Endodermal cell (in vitro differentiated cells): ENCODE measurements around the gene PARPBP. TPM values are rescaled to one million over a fixed set of nuclear protein-coding genes. Genes with fewer than 3 reads are reported as not detected.

Experiments
- DNase-seq: peaks from one replicate; pipeline ENCODE4 v3.0.0-alpha.2; 2017
- H3K27ac ChIP-seq: 2 replicates; pipeline ENCODE4 v1.5.1; 2013; ENCODE audit warnings: mild to moderate bottlenecking, low read depth, low read length, moderate library complexity
- H3K27me3 ChIP-seq: 2 replicates; pipeline ENCODE4 v1.6.1; 2013; ENCODE audit warnings: mild to moderate bottlenecking, low read length, moderate library complexity; ENCODE audit not compliant: insufficient read depth, control insufficient read depth, poor library complexity, severe bottlenecking
- H3K36me3 ChIP-seq: 2 replicates; pipeline ENCODE4 v1.7.0; 2013; ENCODE audit warnings: mild to moderate bottlenecking, low read length, moderate library complexity; ENCODE audit not compliant: control insufficient read depth, insufficient read depth
- H3K4me1 ChIP-seq: one replicate; pipeline ENCODE4 v1.7.0; 2013; ENCODE audit warnings: low read length; ENCODE audit not compliant: control insufficient read depth, insufficient read depth
- H3K4me3 ChIP-seq: 2 replicates; pipeline ENCODE4 v1.5.1; 2013; ENCODE audit warnings: mild to moderate bottlenecking, low read length, moderate library complexity
- H3K9ac ChIP-seq: 2 replicates; pipeline ENCODE4 v1.6.1; 2013; ENCODE audit warnings: mild to moderate bottlenecking, low read length, moderate library complexity; ENCODE audit not compliant: poor library complexity, severe bottlenecking; ENCODE audit errors: extremely low read depth
- H3K9me3 ChIP-seq: 2 replicates; pipeline ENCODE4 v1.6.1; 2013; ENCODE audit warnings: mild to moderate bottlenecking, low read length, moderate library complexity; ENCODE audit not compliant: control insufficient read depth
- H3K27ac Mint-ChIP-seq: 2 replicates; pipeline ENCODE4 v1.8.0; 2020; ENCODE audit warnings: mixed read lengths
- H3K27me3 Mint-ChIP-seq: 2 replicates; pipeline ENCODE4 v1.8.0; 2021; ENCODE audit warnings: mild to moderate bottlenecking, mixed read lengths; ENCODE audit not compliant: insufficient read depth
- H3K36me3 Mint-ChIP-seq: 2 replicates; pipeline ENCODE4 v1.8.0; 2020; ENCODE audit warnings: low read depth, mixed read lengths
- H3K4me1 Mint-ChIP-seq: 2 replicates; pipeline ENCODE4 v1.8.0; 2020; ENCODE audit warnings: mixed read lengths
- H3K4me3 Mint-ChIP-seq: 2 replicates; pipeline ENCODE4 v1.8.0; 2020; ENCODE audit warnings: mild to moderate bottlenecking, moderate library complexity, mixed read lengths
- H3K9me3 Mint-ChIP-seq: 2 replicates; pipeline ENCODE4 v1.8.0; 2020; ENCODE audit warnings: mild to moderate bottlenecking, mixed read lengths
- CTCF ChIP-seq: fragments of 200-600 bp; sonication (generic); conservative IDR thresholded peaks from 2 replicates; pipeline ENCODE4 v1.5.0; 2021; ENCODE audit warnings: antibody characterized with exemption, mild to moderate bottlenecking
- WGBS, 2 experiments: methylation state at CpG; one replicate each; pipeline versions ENCODE4 v1.1.5 to v1.1.7; 2013; ENCODE audit warnings: missing lambda C conversion rate in 2 of 2, mixed read lengths in 1 of 2; ENCODE audit not compliant: insufficient coverage in 1 of 2, insufficient read length in 1 of 2; 5-methylcytosine and 5-hydroxymethylcytosine counted together
- total RNA-seq, 2 donors: library from RNA; stranded (reverse); fragmentation: NEBNext Ultra II Directional in 1 of 2; extraction: Animal tissue kit (Norgen Biotek cat#: 25700) in 1 of 2; gene quantifications; 2 replicates in 1 of 2; 3 replicates in 1 of 2; pipeline ENCODE4 v1.2.1, GENCODE V29; 2021

PARPBP gene
- total RNA-seq, 2 donors from 2014 or later, result 28.3 to 30.0 TPM

GRCh38 chr12:102106905-102107304, 13.1 kb upstream of the PARPBP start:
- DNase-seq, result no peak
- Histone ChIP-seq H3K9me3 (peaks cover 49% of the 10 kb centered on the region), H3K4me1 (no peaks in the 10 kb centered on the region), H3K27me3 (no peaks in the 10 kb centered on the region), H3K27ac (no peak overlapping the region), H3K4me3 (peak overlapping the region; percentile 33), H3K9ac (no peak overlapping the region), H3K36me3 (peaks cover 99% of the 10 kb centered on the region)
- Mint-ChIP-seq H3K4me1 (no peaks in the 10 kb centered on the region), H3K9me3 (peaks cover 32% of the 10 kb centered on the region), H3K27me3 (no peaks in the 10 kb centered on the region), H3K27ac (no peak overlapping the region), H3K4me3 (no peak overlapping the region), H3K36me3 (peaks cover 90% of the 10 kb centered on the region)
- WGBS, 2 experiments, result 96 to 100% methylated on average over 1 to 3 of the region's 3 CpGs
- no peak for TF ChIP-seq CTCF

GRCh38 chr12:102107970-102108369, 12.0 kb upstream of the PARPBP start:
- Mint-ChIP-seq H3K9me3 (peaks cover 32% of the 10 kb centered on the region), H3K27me3 (no peaks in the 10 kb centered on the region), H3K36me3 (peaks cover 86% of the 10 kb centered on the region), H3K4me1 (no peaks in the 10 kb centered on the region), H3K4me3 (no peak overlapping the region), H3K27ac (no peak overlapping the region)
- Histone ChIP-seq H3K4me3 (no peak overlapping the region), H3K36me3 (peaks cover 98% of the 10 kb centered on the region), H3K4me1 (no peaks in the 10 kb centered on the region), H3K27ac (no peak overlapping the region), H3K27me3 (no peaks in the 10 kb centered on the region), H3K9ac (no peak overlapping the region), H3K9me3 (peaks cover 49% of the 10 kb centered on the region)
- no peak for TF ChIP-seq CTCF
- DNase-seq, result no peak
- 83 to 86% methylated on average over 1 of the region's 1 CpG for WGBS, 2 experiments

GRCh38 chr12:102110782-102111181, 9.2 kb upstream of the PARPBP start:
- no peaks in the 10 kb centered on the region for H3K27me3 ChIP-seq
- H3K36me3 Mint-ChIP-seq, result peaks cover 64% of the 10 kb centered on the region
- H3K9me3 ChIP-seq, result peaks cover 30% of the 10 kb centered on the region
- H3K4me3 Mint-ChIP-seq, result no peak overlapping the region
- peaks cover 79% of the 10 kb centered on the region for H3K36me3 ChIP-seq
- H3K4me1 ChIP-seq, result no peaks in the 10 kb centered on the region
- no peaks in the 10 kb centered on the region for H3K27me3 Mint-ChIP-seq
- no peaks in the 10 kb centered on the region for H3K4me1 Mint-ChIP-seq
- no peak overlapping the region for H3K27ac Mint-ChIP-seq
- H3K27ac ChIP-seq, result no peak overlapping the region
- DNase-seq, result no peak
- H3K9me3 Mint-ChIP-seq, result peaks cover 19% of the 10 kb centered on the region
- H3K4me3 ChIP-seq, result no peak overlapping the region
- H3K9ac ChIP-seq, result no peak overlapping the region
- TF ChIP-seq CTCF, result no peak
